Liver (tissue), 3 donors: ENCODE results near the gene MATN4.

Experiments used
- ATF3 ChIP-seq: IDR thresholded peaks from 2 replicates; pipeline ENCODE4 v1.6.1; 2016; ENCODE audit warnings: antibody characterized with exemption
- CTCF ChIP-seq: fragments of 150-350 bp; IDR thresholded peaks from 2 replicates; pipeline ENCODE4 v1.5.1; 2017; ENCODE audit warnings: improper control_type of control experiment, low read depth, low read length; ENCODE audit not compliant: missing input control
- EGR1 ChIP-seq, 2 donors: IDR thresholded peaks; 2 replicates each; pipeline ENCODE4 v1.6.1; 2016 to 2018; ENCODE audit warnings: antibody characterized with exemption in 2 of 2, low read depth in 2 of 2
- FOXA1 ChIP-seq: IDR thresholded peaks from 2 replicates; pipeline ENCODE4 v1.6.1; 2016; ENCODE audit warnings: antibody characterized with exemption
- GABPA ChIP-seq, 2 donors: IDR thresholded peaks in 1 of 2; conservative IDR thresholded peaks in 1 of 2; 2 replicates each; pipeline ENCODE4 v1.6.1; 2016; ENCODE audit warnings: antibody characterized with exemption in 2 of 2, mild to moderate bottlenecking in 1 of 2, moderate library complexity in 1 of 2
- JUND ChIP-seq, 2 donors: IDR thresholded peaks; 2 replicates each; pipeline ENCODE4 v1.6.1; 2016; ENCODE audit warnings: antibody characterized with exemption in 2 of 2
- MAX ChIP-seq: IDR thresholded peaks from 2 replicates; pipeline ENCODE4 v1.6.1; 2016; ENCODE audit warnings: antibody characterized with exemption
- NR2F2 ChIP-seq: IDR thresholded peaks from 2 replicates; pipeline ENCODE4 v1.6.1; 2016; ENCODE audit warnings: antibody characterized with exemption
- RAD21 ChIP-seq, 2 donors: IDR thresholded peaks; 2 replicates each; pipeline ENCODE4 v1.6.1; 2016; ENCODE audit warnings: antibody characterized with exemption in 2 of 2, mild to moderate bottlenecking in 2 of 2
- REST ChIP-seq: IDR thresholded peaks from 2 replicates; pipeline ENCODE4 v1.6.1; 2016; ENCODE audit warnings: antibody characterized with exemption, mild to moderate bottlenecking
- SP1 ChIP-seq: IDR thresholded peaks from 2 replicates; pipeline ENCODE4 v1.6.1; 2018; ENCODE audit warnings: antibody characterized with exemption, mild to moderate bottlenecking
- TAF1 ChIP-seq: conservative IDR thresholded peaks from 2 replicates; pipeline ENCODE4 v1.6.1; 2016; ENCODE audit warnings: antibody characterized with exemption, mild to moderate bottlenecking
- YY1 ChIP-seq: IDR thresholded peaks from 2 replicates; pipeline ENCODE4 v1.6.1; 2016; ENCODE audit warnings: antibody characterized with exemption, mild to moderate bottlenecking
- ZBTB33 ChIP-seq: IDR thresholded peaks from 2 replicates; pipeline ENCODE4 v1.6.1; 2016; ENCODE audit warnings: antibody characterized with exemption
- donor health status: healthy.
- donor health status: healthy.

GRCh38 chr20:45289942-45290676 is 18.0 kb downstream of the MATN4 start:
- TF ChIP-seq RAD21 (IDR thresholded peaks at IDR 0.05) (no peak), TAF1 (no peak), MAX (no peak), CTCF (no peak), GABPA (IDR thresholded peaks at IDR 0.05 in 1 of 2, conservative IDR thresholded peaks at IDR 0.05 in 1 of 2) (no peak), FOXA1 (no peak), YY1 (no peak), REST (no peak), SP1 (no peak), EGR1 (IDR thresholded peaks at IDR 0.05; ENCODE audit: low read depth in 2 of 2) (no peak), JUND (IDR thresholded peaks at IDR 0.05) (no peak), NR2F2 (no peak), ATF3 (no peak), ZBTB33 (no peak)
